ENCODE data around the gene CMIP.

DNA sequence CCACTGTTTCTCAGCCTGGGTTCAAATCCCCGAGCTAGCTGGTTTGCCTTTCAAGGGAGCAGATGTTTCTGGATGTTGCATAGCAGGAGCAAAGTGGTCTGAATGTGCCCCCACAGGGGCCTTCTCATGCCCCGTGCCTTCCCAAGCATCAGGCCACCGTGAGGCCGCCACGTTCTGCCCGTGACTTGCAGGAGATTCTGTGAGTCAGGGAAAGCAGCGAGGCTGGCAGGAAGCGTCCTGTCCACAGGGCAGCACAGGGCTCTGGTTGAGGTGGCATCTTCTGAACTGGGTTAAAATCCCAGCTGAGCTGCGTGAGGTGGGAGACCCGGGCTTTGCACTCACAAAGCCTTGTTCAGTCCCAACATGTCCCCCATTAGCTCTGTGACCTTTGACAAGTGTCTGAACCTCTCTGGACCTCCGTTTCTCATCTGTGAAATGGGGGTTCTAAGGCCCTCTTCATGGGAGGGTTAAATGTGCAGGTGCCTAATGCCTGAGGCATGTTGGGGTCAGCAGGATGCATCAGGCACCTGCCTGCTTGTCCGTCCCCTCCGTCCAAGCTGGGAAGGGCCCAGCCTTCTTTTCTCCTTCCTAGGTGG is 239.7 kb downstream of the CMIP start:
- TF ChIP-seq NR2C2 (IDR thresholded peaks at IDR 0.05; ENCODE audit: borderline replicate concordance, control insufficient read depth, insufficient read length, low read depth) = no peak
- no peak for TF ChIP-seq PML (IDR thresholded peaks at IDR 0.05; ENCODE audit: low read length)
- TF ChIP-seq, protein P1, sequence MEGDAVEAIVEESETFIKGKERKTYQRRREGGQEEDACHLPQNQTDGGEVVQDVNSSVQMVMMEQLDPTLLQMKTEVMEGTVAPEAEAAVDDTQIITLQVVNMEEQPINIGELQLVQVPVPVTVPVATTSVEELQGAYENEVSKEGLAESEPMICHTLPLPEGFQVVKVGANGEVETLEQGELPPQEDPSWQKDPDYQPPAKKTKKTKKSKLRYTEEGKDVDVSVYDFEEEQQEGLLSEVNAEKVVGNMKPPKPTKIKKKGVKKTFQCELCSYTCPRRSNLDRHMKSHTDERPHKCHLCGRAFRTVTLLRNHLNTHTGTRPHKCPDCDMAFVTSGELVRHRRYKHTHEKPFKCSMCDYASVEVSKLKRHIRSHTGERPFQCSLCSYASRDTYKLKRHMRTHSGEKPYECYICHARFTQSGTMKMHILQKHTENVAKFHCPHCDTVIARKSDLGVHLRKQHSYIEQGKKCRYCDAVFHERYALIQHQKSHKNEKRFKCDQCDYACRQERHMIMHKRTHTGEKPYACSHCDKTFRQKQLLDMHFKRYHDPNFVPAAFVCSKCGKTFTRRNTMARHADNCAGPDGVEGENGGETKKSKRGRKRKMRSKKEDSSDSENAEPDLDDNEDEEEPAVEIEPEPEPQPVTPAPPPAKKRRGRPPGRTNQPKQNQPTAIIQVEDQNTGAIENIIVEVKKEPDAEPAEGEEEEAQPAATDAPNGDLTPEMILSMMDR (IDR thresholded peaks at IDR 0.05 in 2 of 3, conservative IDR thresholded peaks at IDR 0.05 in 1 of 3; ENCODE audit: control insufficient read depth in 2 of 3, extremely low read depth in 1 of 3, insufficient read depth in 1 of 3, low read depth in 3 of 3, low read length in 3 of 3) = no peak
- no peak for TF ChIP-seq REST (IDR thresholded peaks at IDR 0.05; ENCODE audit: low read depth, low read length)
- no peak for TF ChIP-seq EZH2 (IDR thresholded peaks at IDR 0.05; ENCODE audit: borderline replicate concordance, control insufficient read depth, low read depth, low read length)
- TF ChIP-seq, protein P2, sequence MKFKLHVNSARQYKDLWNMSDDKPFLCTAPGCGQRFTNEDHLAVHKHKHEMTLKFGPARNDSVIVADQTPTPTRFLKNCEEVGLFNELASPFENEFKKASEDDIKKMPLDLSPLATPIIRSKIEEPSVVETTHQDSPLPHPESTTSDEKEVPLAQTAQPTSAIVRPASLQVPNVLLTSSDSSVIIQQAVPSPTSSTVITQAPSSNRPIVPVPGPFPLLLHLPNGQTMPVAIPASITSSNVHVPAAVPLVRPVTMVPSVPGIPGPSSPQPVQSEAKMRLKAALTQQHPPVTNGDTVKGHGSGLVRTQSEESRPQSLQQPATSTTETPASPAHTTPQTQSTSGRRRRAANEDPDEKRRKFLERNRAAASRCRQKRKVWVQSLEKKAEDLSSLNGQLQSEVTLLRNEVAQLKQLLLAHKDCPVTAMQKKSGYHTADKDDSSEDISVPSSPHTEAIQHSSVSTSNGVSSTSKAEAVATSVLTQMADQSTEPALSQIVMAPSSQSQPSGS (IDR thresholded peaks at IDR 0.05; ENCODE audit: low read length) = no peak
- no peak for TF ChIP-seq POLR2AphosphoS5 (IDR thresholded peaks at IDR 0.05; ENCODE audit: low read length)
- TF ChIP-seq ZNF24 (IDR thresholded peaks at IDR 0.05) = no peak
- TF ChIP-seq EP300 (IDR thresholded peaks at IDR 0.05; ENCODE audit: borderline replicate concordance in 1 of 2, control insufficient read depth in 1 of 2, low read depth in 2 of 2, low read length in 2 of 2) = no peak
- no peak for TF ChIP-seq NFYA (IDR thresholded peaks at IDR 0.05; ENCODE audit: borderline replicate concordance, low read depth, low read length)

Data from GM12878 (cell line).